Right renal pelvis (tissue), 4 donors: ENCODE data around the gene YJEFN3. TPM values are rescaled to one million over a fixed set of nuclear protein-coding genes. Genes with fewer than 3 reads are reported as not detected.

Experiments used
- DNase-seq, 4 donors: peaks; one replicate each; pipeline ENCODE4 v3.0.0-alpha.2; 2013; ENCODE audit warnings: low read depth in 4 of 4, low spot score in 3 of 4, missing footprints in 1 of 4
- polyA plus RNA-seq, 4 donors: library from polyadenylated mRNA; unstranded; fragments of 120-200 nt; gene quantifications; one replicate each; pipeline ENCODE4 v1.2.1, GENCODE V29; 2013; ENCODE audit not compliant: insufficient read length in 4 of 4

YJEFN3 gene
- polyA plus RNA-seq, 4 donors = 5.1 to 10.0 (median 6.2) TPM

DNA sequence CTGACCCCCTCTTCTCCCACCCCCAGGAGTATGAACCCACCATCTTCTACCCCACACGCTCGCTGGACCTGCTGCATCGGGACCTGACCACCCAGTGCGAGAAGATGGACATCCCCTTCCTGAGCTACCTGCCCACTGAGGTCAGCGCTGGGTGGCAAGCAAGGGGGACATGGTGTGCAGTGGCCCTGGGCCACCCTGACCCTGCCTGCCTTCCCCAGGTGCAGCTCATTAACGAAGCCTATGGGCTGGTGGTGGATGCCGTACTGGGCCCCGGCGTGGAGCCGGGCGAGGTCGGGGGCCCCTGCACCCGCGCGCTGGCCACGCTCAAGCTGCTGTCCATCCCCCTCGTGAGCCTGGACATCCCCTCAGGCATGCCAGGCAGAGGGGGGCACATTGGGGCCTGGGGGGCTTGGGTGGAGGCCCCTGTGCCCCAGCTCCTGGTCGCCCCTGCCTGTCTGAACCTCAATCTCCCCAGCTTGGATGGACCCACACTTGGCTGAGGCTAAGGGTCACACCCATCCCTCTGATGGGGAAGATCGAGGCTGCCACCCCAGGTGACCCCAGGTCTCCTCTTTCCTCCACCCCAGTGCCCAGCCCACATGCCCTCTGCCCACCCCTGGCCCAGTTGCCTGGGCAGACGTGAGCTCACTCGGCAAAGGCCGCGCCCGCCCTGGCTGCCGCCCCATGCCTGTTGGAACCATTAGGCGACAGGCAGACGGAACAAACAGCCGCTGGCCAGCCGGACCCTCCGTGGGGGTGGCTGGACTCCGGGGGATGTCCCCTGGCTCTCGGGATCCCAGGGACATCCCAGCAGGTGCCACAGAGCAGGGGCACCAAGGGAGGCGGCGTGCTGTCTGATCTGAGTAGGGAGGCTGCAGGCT, 6.8 kb downstream of the YJEFN3 start:
- DNase-seq = no peak

DNA sequence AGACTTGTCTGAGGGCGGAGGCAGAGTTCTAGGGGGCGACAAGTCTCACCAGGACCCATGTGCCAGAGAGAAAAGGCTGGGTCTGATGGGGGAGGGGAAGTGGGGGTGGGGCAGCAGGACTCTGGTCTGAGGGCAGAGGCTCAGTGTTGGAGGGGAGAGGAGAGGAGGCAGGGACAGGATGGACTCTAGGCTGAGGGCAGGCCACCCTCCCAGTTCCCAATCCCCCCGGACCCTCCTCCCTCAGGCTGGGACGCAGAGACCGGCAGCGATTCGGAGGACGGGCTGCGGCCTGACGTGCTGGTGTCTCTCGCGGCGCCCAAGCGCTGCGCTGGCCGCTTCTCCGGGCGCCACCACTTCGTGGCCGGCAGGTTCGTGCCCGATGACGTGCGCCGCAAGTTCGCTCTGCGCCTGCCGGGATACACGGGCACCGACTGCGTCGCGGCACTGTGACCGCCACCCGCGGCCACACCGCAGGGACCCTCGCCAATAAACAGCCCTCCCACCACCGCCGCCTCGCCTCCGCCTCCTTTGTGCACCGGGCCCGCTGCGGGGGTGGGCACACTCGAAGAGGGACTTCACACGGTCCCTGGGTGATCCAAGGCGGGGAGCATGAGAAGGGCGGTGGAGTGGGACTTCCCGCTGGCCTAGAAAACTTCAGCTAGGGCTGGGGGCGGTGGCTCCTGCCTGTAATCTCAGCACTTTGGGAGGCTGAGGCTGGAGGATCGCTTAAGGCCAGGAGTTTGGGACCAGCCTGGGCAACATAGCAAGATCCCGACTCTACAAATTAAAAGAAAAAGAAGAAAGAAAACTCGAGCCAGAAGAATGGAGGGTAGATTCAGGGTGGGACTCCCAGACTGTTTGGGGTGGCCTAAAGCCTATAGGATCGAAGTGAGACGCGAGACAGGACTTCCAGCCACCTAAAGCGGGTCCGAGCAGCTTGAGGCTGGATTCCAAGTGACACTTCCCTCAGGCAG, 8.7 kb downstream of the YJEFN3 start:
- DNase-seq = no peak

DNA sequence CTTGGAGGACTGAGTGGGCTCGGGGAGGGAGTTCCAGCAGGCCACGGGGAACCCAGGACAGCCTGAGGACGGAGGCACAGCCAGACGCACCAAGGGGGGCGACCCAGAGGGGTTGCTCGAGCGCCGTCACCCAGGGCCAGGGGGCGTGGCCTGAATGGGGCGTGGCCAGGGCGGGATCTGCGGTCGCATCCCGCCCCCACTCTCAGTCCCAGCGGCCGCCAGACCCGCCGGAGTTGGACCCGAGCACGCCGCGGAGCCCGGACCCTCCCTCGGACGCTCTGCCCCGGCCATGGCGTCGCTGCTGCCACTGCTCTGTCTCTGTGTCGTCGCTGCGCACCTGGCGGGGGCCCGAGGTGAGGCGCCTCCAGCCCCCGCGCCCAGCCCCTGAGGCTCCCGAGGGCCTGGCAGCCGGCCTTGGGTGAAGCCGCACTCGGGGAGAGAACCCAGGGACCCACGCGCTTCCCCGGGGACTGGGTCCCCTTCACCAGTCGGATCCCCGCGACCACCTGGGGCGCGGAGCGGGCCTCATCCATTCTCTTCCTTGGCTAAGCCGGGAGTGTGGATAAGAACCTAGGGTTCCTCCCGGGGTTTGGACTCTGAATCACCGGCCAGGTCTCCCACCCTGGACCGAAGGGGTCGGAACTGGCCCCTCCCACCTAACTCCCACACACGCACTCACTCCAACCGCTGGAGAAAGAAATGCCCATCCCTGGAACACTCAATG, 9.5 kb downstream of the YJEFN3 start, which contains the start of gene CILP2:
Gene CILP2 (plus strand): TSS at position 205 of the 724 bp plus-strand sequence. CDS start 85 bp downstream, at position 290.
- no peak for DNase-seq

GRCh38 chr19:19538785-19539166, 10.1 kb downstream of the YJEFN3 start:
- DNase-seq = no peak

- no peak for DNase-seq
These were observed 11.0 kb downstream of the YJEFN3 start for GRCh38 chr19:19539698-19540063.

- DNase-seq = no peak
These were observed 11.5 kb downstream of the YJEFN3 start for GRCh38 chr19:19540064-19540714.

- no peak for DNase-seq
These were observed 12.2 kb downstream of the YJEFN3 start for GRCh38 chr19:19540715-19541515.

GRCh38 chr19:19541616-19542015, 12.9 kb downstream of the YJEFN3 start:
- no peak for DNase-seq

DNA sequence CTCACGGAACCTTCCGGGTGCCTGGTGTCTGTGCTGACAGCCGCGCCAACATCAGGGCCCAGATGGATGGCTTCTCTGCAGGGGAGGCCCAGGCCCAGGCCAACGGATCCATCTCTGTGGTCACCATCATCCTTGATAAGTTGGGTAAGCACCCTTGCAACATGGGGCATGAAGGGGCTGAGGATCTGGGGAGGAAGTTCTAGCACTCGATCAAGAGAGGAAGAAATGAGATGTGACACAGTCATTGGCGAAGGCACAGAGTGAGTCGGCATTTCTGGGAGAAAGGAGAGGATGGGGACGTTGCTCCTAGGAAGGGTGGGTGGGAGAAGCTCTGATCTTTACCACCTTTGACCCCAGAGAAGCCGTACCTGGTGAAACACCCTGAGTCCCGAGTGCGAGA, 13.8 kb downstream of the YJEFN3 start:
- DNase-seq = no peak

- no peak for DNase-seq
These were observed 14.4 kb downstream of the YJEFN3 start for GRCh38 chr19:19543101-19543500.

DNA sequence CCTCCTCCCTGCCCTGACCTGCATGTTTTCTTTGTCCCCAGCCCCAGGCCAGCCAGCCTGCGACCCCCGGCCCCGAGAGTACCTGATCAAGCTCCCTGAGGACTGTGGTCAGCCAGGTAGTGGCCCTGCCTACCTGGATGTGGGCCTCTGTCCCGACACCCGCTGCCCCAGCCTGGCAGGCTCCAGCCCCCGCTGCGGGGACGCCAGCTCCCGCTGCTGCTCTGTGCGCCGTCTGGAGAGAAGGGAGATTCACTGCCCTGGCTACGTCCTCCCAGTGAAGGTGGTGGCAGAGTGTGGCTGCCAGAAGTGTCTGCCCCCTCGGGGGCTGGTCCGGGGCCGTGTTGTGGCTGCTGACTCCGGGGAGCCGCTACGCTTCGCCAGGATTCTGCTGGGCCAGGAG, 14.9 kb downstream of the YJEFN3 start:
- no peak for DNase-seq

GRCh38 chr19:19544257-19544953, 15.7 kb downstream of the YJEFN3 start:
- DNase-seq = no peak

DNA sequence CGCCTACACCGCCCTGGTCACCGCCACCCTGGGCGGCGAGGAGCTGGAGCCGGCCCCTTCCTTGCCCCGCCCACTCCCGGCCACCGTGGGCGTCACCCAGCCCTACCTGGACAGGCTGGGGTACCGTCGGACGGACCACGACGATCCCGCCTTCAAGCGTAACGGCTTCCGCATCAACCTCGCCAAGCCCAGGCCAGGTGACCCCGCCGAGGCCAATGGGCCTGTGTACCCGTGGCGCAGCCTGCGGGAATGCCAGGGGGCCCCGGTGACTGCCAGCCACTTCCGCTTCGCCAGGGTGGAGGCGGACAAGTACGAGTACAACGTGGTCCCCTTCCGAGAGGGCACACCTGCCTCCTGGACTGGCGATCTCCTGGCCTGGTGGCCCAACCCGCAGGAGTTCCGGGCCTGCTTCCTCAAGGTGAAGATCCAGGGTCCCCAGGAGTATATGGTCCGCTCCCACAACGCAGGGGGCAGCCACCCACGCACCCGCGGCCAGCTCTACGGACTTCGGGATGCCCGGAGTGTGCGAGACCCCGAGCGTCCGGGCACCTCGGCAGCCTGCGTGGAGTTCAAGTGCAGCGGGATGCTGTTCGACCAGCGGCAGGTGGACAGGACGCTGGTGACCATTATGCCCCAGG, 16.4 kb downstream of the YJEFN3 start:
- no peak for DNase-seq

DNA sequence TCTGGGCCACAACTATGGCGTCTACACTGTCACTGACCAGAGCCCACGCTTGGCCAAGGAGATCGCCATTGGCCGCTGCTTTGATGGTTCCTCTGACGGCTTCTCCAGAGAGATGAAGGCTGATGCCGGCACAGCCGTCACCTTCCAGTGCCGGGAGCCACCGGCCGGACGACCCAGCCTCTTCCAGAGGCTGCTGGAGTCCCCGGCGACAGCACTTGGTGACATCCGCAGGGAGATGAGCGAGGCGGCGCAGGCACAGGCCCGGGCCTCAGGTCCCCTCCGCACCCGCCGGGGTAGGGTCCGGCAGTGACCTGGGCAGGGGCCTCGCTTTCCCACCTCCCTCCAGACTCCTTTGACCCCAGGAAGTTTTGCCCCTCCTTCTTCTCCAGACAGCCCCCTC, 17.0 kb downstream of the YJEFN3 start:
- DNase-seq = no peak

GRCh38 chr19:19546751-19547162, 18.0 kb downstream of the YJEFN3 start:
- DNase-seq = no peak

GRCh38 chr19:19547674-19548336, 19.1 kb downstream of the YJEFN3 start:
- DNase-seq = no peak

- no peak for DNase-seq
These were observed 20.4 kb downstream of the YJEFN3 start for GRCh38 chr19:19548915-19549759.
